ENCODE measurements around the gene KCND1. TPM values are rescaled to one million over a fixed set of nuclear protein-coding genes. Genes with fewer than 3 reads are reported as not detected.

The KCND1 gene
- total and polyA plus RNA-seq, 10 of the 15 experiments (the other 5 are each of a cell fraction or from before 2014, with no cell fraction given) = 0.02 to 1.0 (median 0.39) TPM

GRCh38 chrX:48998391-48998790, 26.7 kb upstream of the KCND1 start:
- in situ Hi-C loops (cut with MboI) (no loop called here), intact Hi-C loops (cut with micrococcal nuclease; ENCODE audit: unreplicated experiment) (no loop called here)
- Histone ChIP-seq H4K20me1 (ENCODE audit: control insufficient read depth, insufficient read depth) (no peaks in the 10 kb centered on the region; the same call in 1 of the 2 replicates), H3K4me2 (ENCODE audit: control insufficient read depth, insufficient read depth) (no peak overlapping the region), H3K27me3 (replicated peaks in 1 of 2; ENCODE audit: control insufficient read depth in 2 of 2, insufficient read depth in 2 of 2, low read length in 1 of 2) (no peaks in the 10 kb centered on the region), H3K4me1 (ENCODE audit: control insufficient read depth, insufficient read depth, low read length) (no peaks in the 10 kb centered on the region; the same call in none of the 2 replicates), H2AFZ (ENCODE audit: control insufficient read depth, low read depth, low read length) (no peak overlapping the region), H3K27ac (ENCODE audit: control insufficient read depth, insufficient read depth) (no peak overlapping the region), H3K36me3 (ENCODE audit: control insufficient read depth in 2 of 2, insufficient read depth in 2 of 2, low read length in 1 of 2) (peaks cover 0 to 13% of the 10 kb centered on the region in 2 experiments; a peak in 3 of 4 replicates), H3K9me3 (replicated peaks; ENCODE audit: control insufficient read depth, insufficient read depth, low read length) (no peaks in the 10 kb centered on the region), H3K79me2 (ENCODE audit: control insufficient read depth, insufficient read depth, low read length) (peaks cover 15% of the 10 kb centered on the region), H3K4me3 (no peak overlapping the region), H3K9ac (ENCODE audit: control insufficient read depth, insufficient read depth, low read length) (no peak overlapping the region)
- no peak for DNase-seq (ENCODE audit: low read depth, low spot score)
- RAD21 ChIA-PET (ENCODE audit: unreplicated experiment) = no interaction called here
- CTCF ChIA-PET = interaction anchor here (0.6 kb wide), 1 partner anchor 350 kb away, joined by 3 read pairs; no protein-coding TSS in a partner anchor
- no TSS peak for BruUV-seq (replicated peaks)
- 74% methylated on average over 4 of the region's 4 CpGs for WGBS (ENCODE audit: insufficient coverage, insufficient replicate concordance, low lambda C conversion rate, missing lambda C conversion rate)
- no peak for FAIRE-seq
- no peak for ATAC-seq
- SMC1A ChIA-PET (ENCODE audit: uncharacterized antibody, unreplicated experiment) = no interaction called here
- POLR2A ChIA-PET = no interaction called here
- TF ChIP-seq YY1 (IDR thresholded peaks at IDR 0.05; ENCODE audit: low read depth, low read length) (no peak), IRF3 (IDR thresholded peaks at IDR 0.05) (no peak), FOXK2 (IDR thresholded peaks at IDR 0.05) (no peak), CEBPB (IDR thresholded peaks at IDR 0.05; ENCODE audit: borderline replicate concordance in 1 of 2, low read depth in 2 of 2, low read length in 2 of 2) (no peak), SRF (IDR thresholded peaks at IDR 0.05; ENCODE audit: low read depth in 2 of 2, low read length in 2 of 2) (no peak), CHD4 (IDR thresholded peaks at IDR 0.05) (no peak), ZNF207 (IDR thresholded peaks at IDR 0.05; ENCODE audit: borderline replicate concordance) (no peak), JUND (IDR thresholded peaks at IDR 0.05; ENCODE audit: low read depth, low read length) (no peak), ZNF384 (IDR thresholded peaks at IDR 0.05; ENCODE audit: borderline replicate concordance, low read depth, low read length) (no peak), ZNF622 (IDR thresholded peaks at IDR 0.05) (no peak), GABPA (IDR thresholded peaks at IDR 0.05; ENCODE audit: low read depth) (no peak)

All from GM12878 (cell line).